GM23338 (cell line): ENCODE measurements around the gene SETBP1.

Experiments used
- CREB1 ChIP-seq: fragments of 250-450 bp; sonication (Bioruptor Pico); IDR thresholded peaks from 2 replicates; pipeline ENCODE4 v1.5.0; 2020; ENCODE audit warnings: low read depth, mild to moderate bottlenecking, moderate library complexity
- EZH2 ChIP-seq: fragments of 200-600 bp; sonication (generic); IDR thresholded peaks from one replicate; pipeline ENCODE4 v1.8.0; 2017; ENCODE audit warnings: antibody characterized with exemption, mild to moderate bottlenecking, low read depth; ENCODE audit not compliant: unreplicated experiment
- EZH2phosphoT487 ChIP-seq: fragments of 200-600 bp; sonication (generic); IDR thresholded peaks from one replicate; pipeline ENCODE4 v1.8.1; 2018; ENCODE audit warnings: antibody characterized with exemption; ENCODE audit not compliant: unreplicated experiment
- JUNB ChIP-seq: IDR thresholded peaks from one replicate; pipeline ENCODE4 v1.6.1; 2016; ENCODE audit warnings: antibody characterized with exemption; ENCODE audit not compliant: unreplicated experiment
- NANOG ChIP-seq: IDR thresholded peaks from 2 replicates; pipeline ENCODE4 v1.6.1; 2016; ENCODE audit warnings: antibody characterized with exemption, borderline replicate concordance
- POLR2AphosphoS5 ChIP-seq: IDR thresholded peaks from 2 replicates; pipeline ENCODE4 v1.6.1; 2016; ENCODE audit warnings: antibody characterized with exemption, low read depth
- STAT1 ChIP-seq: IDR thresholded peaks from one replicate; pipeline ENCODE4 v1.6.1; 2016; ENCODE audit warnings: antibody characterized with exemption; ENCODE audit not compliant: unreplicated experiment
- ZNF114 ChIP-seq: fragments of 250-450 bp; sonication (Bioruptor Pico); IDR thresholded peaks from 2 replicates; pipeline ENCODE4 v1.5.0; 2020; ENCODE audit warnings: mild to moderate bottlenecking, moderate library complexity
- ZNF331 ChIP-seq: fragments of 250-450 bp; sonication (Bioruptor Pico); IDR thresholded peaks from 2 replicates; pipeline ENCODE4 v1.5.0; 2020; ENCODE audit warnings: low read depth, mild to moderate bottlenecking, moderate library complexity
- TF ChIP-seq, protein P1 (sequence below), 2 experiments: fragments of 200-600 bp in 1 of 2; sonication (generic) in 1 of 2; conservative IDR thresholded peaks; 2 replicates each; pipeline versions ENCODE4 v1.5.1 to v1.6.1; 2016 to 2017; ENCODE audit warnings: antibody characterized with exemption in 2 of 2, low read depth in 2 of 2, mild to moderate bottlenecking in 2 of 2, moderate library complexity in 1 of 2
- TF ChIP-seq, protein P2 (sequence below): IDR thresholded peaks from one replicate; pipeline ENCODE4 v1.6.1; 2018; ENCODE audit warnings: antibody characterized with exemption; ENCODE audit not compliant: unreplicated experiment
- TF ChIP-seq, protein P3 (sequence below): IDR thresholded peaks from 2 replicates; pipeline ENCODE4 v1.6.1; 2016; ENCODE audit warnings: antibody characterized with exemption

- TF ChIP-seq, protein P1, sequence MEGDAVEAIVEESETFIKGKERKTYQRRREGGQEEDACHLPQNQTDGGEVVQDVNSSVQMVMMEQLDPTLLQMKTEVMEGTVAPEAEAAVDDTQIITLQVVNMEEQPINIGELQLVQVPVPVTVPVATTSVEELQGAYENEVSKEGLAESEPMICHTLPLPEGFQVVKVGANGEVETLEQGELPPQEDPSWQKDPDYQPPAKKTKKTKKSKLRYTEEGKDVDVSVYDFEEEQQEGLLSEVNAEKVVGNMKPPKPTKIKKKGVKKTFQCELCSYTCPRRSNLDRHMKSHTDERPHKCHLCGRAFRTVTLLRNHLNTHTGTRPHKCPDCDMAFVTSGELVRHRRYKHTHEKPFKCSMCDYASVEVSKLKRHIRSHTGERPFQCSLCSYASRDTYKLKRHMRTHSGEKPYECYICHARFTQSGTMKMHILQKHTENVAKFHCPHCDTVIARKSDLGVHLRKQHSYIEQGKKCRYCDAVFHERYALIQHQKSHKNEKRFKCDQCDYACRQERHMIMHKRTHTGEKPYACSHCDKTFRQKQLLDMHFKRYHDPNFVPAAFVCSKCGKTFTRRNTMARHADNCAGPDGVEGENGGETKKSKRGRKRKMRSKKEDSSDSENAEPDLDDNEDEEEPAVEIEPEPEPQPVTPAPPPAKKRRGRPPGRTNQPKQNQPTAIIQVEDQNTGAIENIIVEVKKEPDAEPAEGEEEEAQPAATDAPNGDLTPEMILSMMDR (conservative IDR thresholded peaks at IDR 0.05; ENCODE audit: low read depth in 2 of 2): no peak
- TF ChIP-seq EZH2: no peak
- TF ChIP-seq JUNB: no peak
- TF ChIP-seq EZH2phosphoT487: no peak
- TF ChIP-seq POLR2AphosphoS5: no peak
- no peak for TF ChIP-seq ZNF331 (CRISPR knock-in tag)
- TF ChIP-seq, protein P2, sequence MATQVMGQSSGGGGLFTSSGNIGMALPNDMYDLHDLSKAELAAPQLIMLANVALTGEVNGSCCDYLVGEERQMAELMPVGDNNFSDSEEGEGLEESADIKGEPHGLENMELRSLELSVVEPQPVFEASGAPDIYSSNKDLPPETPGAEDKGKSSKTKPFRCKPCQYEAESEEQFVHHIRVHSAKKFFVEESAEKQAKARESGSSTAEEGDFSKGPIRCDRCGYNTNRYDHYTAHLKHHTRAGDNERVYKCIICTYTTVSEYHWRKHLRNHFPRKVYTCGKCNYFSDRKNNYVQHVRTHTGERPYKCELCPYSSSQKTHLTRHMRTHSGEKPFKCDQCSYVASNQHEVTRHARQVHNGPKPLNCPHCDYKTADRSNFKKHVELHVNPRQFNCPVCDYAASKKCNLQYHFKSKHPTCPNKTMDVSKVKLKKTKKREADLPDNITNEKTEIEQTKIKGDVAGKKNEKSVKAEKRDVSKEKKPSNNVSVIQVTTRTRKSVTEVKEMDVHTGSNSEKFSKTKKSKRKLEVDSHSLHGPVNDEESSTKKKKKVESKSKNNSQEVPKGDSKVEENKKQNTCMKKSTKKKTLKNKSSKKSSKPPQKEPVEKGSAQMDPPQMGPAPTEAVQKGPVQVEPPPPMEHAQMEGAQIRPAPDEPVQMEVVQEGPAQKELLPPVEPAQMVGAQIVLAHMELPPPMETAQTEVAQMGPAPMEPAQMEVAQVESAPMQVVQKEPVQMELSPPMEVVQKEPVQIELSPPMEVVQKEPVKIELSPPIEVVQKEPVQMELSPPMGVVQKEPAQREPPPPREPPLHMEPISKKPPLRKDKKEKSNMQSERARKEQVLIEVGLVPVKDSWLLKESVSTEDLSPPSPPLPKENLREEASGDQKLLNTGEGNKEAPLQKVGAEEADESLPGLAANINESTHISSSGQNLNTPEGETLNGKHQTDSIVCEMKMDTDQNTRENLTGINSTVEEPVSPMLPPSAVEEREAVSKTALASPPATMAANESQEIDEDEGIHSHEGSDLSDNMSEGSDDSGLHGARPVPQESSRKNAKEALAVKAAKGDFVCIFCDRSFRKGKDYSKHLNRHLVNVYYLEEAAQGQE: no peak
- no peak for TF ChIP-seq NANOG
- TF ChIP-seq, protein P3, sequence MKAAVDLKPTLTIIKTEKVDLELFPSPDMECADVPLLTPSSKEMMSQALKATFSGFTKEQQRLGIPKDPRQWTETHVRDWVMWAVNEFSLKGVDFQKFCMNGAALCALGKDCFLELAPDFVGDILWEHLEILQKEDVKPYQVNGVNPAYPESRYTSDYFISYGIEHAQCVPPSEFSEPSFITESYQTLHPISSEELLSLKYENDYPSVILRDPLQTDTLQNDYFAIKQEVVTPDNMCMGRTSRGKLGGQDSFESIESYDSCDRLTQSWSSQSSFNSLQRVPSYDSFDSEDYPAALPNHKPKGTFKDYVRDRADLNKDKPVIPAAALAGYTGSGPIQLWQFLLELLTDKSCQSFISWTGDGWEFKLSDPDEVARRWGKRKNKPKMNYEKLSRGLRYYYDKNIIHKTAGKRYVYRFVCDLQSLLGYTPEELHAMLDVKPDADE: no peak
- TF ChIP-seq CREB1 (CRISPR knock-in tag): no peak
- TF ChIP-seq STAT1: no peak
- TF ChIP-seq ZNF114 (CRISPR knock-in tag): no peak
Observed at GRCh38 chr18:44636241-44636640, 44.4 kb upstream of the SETBP1 start.
